Kidney capillary endothelial cell (primary cell): ENCODE data around the gene TPSD1.
"Not testable (repeated sequence)": the region's sequence is repeated elsewhere in the genome, so short reads cannot be mapped to it uniquely, and the experiment has no call there.

Experiments used
- DNase-seq: peaks from one replicate; pipeline ENCODE4 v3.0.0-alpha.2; 2018; ENCODE audit warnings: low spot score

Gene TPSD1

DNA sequence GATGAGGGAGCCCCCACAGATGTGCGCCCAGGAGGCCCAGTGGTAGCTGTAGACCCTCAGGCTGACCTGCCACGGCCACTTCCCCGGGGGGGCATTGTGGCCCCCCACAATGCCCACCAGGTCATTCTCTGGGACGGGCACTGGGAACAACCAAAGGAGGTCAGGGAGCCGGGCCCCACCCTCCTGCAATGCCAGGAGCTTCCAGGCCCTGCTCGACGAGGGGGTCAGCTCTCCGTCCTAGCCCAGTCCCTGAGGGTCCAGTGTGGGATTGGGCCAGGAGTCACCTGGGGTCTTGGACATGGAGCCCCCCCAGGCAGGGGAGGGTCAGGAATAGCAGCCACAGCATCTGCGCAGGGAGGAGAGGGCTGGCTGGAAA lies 7.0 kb downstream of the TPSD1 start:
- no peak for DNase-seq

DNA sequence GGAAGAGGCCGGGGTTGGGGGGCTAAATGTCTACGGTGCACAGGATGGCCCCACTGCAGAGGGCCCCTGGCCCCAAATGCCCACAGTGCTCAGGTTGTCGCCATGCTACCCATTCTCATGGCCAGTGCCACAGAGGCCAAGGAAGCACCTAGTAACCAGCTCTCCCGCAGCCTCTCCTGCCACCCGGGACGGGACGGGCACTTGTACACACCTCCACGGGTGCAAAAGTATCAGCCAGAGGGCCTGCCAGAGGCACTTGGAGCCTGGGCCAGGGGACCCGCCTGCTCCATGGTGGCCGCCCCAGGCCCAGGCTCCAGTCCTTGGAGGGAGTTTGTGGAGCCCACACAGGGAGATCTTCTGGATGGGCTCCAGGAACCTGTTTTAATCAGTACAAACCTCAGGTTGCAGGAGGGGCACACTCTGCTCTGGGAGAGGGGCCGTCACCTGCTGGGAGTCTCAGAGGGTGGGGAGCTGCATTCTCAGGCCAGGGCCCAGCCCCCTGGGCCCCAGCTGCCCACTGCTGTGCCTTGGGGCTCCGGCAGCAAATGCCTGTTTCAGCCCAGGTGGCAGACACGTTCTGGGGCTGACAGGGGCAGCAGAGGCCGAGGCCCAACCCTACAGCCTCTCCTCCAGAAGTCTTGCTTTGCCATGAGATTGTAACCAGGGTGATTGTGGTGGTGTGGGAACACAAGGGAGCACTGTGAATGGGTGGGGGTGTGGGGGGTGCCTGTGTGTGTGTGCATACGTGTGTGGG lies 7.9 kb downstream of the TPSD1 start:
- DNase-seq: no peak

DNA sequence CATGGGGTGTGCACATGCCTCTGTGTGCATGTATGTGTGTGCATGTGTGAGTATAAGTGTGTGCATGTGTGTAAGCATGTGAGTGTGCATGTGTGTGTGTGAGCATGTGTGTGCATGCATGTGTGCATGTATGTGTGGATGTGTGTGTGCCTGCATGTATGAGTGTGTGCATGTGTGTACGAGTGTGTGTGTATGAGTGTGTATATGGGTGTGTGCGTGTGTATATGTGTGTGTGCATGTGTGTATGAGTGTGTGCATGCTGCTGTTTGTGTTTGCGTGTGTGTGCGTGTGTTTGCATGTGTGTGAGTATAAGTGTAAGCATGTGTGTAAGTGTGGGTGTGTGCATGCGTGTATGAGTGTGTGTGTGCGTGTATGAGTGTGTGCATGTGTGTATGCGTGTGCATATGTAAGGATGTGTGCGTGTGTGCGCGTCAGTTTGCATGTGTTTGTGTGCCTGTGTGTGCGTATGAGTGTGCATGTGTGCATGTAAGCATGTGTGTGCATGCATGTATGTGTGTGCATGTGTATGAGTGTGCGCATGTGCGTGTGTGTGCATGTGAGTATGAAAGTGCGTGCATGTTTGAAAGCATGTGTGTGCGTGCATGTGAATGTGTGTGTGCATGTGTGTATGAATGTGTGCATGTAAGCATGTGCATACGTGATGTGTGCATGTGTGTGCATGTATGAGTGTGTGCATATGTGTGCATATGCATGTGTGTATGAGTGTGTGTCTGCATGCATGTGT lies 8.6 kb downstream of the TPSD1 start:
- no peak for DNase-seq

DNA sequence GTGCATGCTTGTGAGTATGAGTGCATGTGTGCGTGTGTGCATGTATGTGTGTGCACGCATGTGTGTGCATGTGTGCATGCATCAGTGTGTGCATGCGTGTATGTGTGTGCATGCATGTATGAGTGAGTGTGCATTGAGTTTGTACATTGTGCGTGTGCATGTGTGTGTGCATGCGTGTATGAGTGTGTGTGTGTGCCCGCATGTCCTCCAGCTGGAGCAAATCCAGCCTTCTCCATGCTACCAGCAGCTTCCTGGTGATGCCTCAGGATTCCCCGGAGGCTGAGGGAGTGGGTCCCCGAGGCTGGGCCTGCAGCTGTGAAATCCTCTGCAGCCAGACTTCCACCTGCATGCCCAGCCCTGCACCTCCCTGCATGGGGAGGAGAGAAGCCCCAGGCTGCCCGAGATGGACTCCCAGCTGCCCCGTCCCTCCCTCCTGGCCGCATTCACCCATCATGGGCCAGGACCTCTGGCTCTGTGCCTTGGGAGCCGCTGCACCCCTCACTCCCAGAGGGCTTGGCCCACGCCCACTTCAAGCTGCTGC lies 9.3 kb downstream of the TPSD1 start:
- DNase-seq: no peak

DNA sequence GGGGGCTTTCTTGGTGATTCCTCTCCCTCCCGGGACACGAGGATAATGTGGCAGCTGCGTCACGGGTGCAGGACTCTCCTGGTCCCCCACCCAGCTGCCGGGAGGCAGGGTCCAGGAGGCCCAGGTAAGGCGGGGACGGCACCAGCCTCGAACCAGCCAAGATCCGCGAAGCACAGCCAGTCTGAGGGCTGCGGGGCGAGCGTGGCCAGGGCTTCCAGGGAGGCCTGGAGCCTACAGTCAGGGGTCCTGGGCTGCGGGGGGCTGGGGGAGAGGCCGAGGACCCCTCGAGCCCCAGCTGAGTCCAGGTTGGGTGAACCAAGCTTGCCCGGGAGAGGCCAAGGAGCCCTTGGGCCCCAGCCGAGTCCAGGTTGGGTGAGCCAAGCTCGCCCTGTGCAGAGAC lies 10.0 kb downstream of the TPSD1 start:
- DNase-seq: no peak

DNA sequence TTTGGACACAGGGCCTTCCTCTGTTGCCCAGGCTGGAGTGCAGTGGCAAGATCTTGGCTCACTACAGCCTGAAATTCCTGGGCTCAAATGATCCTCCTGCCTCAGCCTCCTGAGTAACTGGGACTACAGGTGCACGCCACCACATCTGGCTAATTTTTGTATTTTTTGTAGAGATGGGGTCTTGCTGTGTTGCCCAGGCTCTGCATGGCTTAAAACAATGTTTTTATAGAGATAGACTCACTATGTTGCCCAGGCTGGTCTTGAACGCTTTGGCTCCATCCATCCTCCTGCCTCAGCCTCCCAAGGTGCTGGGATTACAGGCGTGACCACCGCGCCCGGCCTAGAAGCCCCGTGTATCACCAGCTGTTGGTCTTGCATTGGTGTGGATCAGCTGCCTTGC lies 13.5 kb downstream of the TPSD1 start:
- DNase-seq: not testable (repeated sequence)

DNA sequence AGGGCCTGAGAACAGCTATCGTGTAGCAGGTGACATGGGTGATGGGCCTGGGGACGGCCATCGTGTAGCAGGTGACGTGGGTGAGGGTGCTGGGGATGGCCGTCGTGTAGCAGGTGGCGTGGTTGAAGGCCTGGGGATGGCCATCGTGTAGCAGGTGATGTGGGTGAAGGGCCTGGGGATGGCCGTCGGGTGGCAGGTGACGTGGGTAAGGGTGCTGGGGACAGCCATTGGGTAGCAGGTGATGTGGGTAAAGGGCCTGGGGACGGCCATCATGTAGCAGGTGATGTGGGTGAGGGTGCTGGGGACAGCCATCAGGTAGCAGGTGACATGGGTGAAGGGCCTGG lies 15.5 kb downstream of the TPSD1 start:
- DNase-seq: no peak

DNA sequence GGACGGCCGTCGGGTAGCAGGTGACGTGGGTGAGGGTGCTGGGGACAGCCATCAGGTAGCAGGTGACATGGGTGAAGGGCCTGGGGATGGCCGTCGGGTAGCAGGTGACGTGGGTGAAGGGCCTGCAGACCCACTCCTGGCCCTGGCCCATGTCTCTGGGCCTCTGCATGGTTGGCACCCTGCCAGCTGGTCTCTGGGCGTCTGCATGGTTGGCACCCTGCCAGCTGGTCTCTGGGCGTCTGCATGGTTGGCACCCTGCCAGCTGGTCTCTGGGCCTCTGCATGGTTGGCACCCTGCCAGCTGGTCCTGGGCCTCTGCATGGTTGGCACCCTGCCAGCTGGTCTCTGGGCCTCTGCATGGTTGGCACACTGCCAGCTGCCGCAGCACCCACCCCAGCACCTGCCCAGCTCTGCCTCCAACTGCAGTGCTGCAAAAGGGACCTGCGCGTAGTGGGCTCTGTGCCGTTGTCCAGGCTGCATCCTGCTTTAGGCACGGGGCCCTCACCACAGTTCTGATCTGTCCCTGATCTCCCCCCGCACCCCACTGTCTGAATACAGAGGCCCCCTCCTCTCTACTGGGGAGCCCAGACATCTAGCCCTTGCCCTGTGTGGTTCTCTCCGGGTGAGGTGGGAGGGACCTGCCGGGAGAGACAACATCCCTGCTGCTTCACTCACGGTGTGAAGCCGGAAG lies 16.0 kb downstream of the TPSD1 start:
- peak; percentile 20 for DNase-seq

DNA sequence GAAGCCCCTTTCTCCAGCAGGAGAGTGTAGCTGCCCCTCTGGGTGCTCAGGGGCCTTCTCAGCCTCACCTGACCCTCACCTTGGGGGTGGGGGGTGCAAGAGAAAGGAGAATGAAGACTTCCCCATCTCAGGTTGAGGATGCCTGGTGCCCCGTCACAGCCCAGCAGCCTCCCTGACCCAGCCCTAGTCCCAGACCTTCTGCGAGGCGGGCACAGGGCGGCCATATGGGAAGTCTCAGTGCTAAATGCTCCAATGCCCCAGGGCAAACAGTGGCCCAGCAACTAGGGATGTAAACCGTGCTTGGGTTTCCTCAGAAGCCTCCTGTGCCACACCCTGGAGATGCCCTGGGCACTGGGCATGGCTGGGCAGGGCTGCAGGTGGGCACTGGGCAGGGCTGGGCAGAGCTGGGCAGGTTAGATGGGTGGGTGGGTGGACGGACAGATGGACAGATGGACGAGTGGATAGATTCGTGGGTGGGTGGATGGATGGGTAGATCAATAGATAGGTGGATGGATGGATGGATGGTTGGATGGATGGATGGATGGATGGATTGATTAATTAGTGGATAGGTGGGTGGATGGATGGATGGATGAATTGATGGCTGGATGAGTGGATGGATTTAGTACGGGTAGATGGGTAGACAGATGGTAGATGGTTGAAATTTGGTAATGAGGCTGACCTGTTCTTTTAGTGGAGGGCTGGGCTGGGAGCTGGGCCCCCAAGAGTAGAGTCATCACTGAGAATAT lies 16.8 kb downstream of the TPSD1 start:
- DNase-seq: no peak

DNA sequence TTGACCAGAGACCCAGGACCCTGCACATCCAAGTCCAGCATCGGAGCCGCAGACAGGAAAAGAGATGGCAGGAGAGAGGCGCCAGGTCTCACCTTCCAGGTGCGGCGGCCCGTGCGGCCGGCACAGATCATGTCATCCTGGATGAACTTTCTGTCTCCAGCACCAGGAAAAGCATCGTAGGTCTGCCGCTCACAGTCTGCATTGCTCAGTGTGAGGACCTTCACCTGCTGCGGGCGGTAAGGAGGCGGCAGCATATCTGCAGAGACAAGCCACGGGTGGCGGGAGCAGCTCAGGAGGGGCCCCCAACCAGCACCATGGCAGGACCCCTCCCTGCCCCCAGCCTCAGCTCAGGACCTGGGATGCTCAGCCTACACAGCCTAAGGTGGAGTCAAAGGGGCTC lies 17.9 kb downstream of the TPSD1 start:
- no peak for DNase-seq

DNA sequence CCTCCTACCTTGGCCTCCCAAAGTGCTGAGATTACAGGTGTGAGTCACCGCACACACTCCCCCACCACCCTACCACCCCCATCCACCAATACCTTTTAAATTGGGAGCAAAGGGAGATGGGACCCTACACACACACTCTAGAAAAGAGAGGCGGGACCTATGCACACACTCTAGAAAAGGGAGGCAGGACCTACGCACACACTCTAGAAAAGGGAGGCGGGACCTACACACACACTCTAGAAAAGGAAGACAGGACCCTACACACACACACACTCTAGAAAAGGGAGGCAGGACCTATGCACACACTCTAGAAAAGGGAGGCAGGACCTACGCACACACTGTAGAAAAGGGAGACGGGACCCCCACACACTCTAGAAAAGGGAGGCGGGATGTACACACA lies 18.9 kb downstream of the TPSD1 start:
- no peak for DNase-seq

DNA sequence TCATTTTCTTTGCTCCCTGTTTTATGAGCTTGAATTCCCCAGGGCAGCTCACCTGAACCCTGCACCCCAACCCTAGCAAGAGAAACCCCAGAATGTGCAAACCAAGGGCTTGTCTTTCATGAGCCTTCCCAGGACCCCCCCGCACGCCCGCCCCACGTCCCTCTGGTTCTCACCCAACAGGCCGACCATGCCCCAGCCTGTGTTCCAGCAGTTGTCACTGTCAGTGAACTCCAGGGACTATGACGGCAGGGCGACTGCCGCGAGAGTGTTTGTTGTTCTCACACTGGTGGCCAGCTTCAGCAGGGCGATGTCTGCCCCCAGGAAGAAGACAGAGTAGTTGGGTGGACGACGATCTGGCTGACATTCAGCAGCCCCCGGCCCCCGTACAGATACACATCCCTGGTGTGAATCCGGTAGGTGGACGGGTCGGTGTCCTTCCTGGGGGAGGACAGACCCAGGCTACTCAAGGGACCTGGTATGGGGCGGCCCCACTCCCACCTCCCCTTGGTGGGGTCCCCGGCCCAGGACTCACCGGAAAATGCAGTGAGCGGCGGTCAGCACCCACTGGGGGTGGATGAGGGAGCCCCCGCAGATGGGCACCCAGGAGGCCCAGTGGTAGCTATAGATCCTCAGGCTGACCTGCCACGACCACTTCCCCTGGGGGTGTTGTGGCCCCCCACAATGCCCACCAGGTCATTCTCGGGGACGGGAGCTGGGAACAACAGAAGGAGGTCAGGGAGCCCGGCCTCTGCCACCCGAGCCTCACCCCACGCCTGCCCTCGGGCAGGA lies 20.1 kb downstream of the TPSD1 start:
- no peak for DNase-seq

DNA sequence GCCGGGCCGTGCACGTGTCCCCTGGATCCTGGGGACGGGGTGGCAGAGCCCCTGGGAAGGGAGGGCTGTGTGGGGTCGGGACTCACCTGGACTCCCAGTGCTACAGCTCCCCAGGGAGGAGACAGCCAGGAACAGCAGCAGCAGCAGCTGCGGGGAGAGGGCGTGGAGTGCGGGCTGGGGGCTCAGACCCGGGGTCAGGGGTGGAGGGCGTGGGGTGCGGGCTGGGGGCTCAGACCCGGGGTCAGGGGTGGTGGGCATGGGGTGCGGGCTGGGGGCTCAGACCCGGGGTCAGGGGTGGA lies 20.7 kb downstream of the TPSD1 start:
- DNase-seq: no peak

DNA sequence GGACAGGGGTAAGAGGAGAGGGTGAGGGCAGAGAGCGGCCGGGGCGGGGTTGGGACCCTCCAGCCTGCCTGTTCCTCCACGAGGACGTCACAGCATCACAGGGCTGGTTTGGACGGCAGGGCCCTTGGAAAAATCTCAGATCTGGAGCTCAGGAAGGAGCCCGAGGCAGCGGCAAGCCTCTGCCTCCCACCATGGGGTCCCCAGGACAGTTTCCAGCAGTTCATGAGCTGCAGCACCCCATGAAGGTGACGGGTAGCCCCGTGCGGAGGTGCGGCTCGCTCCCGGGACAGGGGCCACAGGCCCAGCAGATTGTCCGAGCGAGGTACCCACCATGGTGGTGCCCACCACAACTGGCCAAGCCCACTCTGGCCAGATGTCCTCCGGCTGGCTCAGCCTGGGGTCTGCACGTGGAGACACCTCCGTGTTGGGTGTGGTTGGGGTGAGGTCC lies 21.3 kb downstream of the TPSD1 start:
- no peak for DNase-seq

DNA sequence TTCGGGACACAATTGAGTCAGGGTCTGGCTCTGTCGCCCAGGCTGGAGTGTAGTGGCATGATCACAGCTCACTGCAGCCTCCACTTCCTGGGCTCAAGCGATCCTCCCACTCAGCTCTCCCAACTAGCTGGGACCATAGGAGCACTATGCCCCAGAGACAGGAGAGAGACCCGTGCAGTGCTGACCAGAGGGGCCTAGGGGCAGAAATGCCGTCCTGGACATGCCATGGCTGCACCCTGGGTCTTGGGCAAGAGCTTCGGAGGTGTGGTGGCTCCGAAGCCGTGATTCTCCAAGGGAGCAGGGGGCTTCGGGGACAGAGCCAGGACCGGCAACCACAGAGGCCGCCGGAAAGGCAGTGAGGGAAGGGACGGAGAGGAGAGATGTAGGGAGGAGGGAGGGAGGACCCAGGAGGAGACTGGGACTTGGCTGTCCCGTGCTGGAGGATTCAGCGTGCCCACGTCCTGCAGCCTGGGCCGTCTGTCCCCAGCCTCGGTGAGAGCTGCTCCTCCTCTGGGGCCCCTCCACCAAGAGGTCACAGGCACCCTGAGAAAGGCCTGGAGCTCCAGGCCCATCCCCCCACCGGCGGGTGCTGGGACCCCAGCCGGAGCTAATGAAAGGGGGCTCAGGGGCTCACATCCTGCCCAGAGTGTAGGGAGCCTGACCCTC lies 21.9 kb downstream of the TPSD1 start:
- no peak for DNase-seq

DNA sequence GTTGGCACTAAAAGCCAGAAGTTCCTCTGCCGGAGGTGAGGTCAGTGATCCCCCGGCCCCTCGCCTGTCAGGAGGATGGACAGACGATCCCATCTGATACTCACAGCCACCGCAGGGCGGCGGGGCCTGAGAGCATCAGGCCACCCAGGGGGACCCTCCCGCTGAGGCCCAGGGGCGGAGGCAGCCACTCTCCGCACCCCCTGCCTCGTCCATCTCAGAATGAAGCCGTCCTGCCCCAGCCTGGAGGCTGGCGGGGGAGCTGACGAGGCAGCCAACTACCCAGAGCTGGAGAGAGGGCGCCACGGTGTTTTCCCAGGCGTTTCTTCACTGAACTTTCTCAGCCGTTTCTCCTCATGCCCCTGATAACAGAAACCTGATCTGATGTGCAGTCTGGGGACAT lies 22.6 kb downstream of the TPSD1 start:
- DNase-seq: no peak

DNA sequence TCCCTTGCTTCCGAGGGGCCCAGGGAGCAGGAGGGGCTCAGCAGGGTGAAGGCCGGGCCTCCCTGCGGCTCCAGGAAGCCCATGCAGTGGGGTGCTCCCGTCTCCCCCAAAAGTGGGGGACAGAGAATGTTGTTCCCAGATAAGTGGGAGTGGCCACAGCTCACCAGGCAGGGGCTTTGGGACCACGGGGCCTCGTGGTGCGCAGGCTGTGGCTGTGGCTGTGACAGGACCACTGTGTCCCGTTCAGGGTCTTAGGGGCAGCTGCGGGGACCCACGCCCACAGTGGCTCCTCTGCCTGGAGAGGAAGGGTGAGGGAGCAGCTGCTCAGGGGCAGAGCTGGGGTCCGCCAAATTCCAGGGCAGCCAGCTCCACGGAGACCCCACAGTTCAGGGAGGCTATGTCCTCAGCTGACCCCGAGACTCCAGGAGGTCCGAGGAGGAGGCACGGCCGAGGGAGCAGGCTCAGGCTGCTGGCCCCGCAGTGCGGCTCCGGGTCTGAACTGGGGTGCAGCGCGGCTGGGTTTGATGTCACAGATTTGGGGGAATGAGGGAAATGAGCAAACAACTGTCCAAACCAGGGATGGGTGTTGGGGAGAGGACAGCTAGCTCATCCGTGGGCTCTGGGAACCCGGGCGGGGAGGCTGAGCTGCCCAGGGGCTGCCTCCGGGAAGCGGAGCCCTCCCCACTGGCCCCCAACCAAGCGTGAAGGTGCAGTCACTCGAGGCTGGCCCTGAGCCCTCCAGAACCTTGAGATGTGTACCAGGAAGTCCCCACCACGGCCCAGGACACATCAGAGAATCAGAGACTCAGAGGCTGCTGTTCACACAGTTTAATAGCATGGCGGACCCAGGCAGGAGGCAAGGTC lies 23.4 kb downstream of the TPSD1 start:
- DNase-seq: no peak

DNA sequence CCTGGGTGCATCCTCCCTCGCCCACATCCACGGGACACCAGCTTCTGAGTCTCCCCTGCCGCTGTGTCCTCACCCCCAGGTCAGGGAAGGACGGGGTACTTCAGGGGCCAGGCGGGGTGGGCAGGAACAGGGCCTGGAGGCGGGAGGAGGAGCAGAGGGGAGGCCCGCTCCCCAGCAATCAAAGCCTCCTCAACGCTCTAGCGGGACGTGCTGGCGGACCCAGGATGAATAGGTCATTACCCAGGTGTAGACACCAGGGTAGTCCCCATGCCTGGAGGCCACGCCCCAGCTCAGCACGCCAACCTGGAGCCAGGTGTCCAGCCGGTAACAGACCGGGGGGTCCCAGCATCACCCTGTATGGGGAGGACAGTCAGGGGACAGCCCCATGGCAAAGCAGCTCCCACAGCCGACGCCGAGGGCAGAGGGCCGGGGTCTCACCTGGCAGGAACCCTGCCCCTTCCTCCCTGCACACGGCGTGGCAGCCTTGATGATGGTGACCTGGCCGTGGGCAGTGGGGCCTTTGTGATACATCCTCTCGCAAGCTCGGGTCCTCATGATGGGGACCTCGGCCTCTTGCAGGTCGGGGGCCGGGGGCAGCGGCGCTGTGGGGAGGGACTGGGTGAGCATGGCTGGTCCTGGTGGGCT lies 24.2 kb downstream of the TPSD1 start:
- DNase-seq: no peak

DNA sequence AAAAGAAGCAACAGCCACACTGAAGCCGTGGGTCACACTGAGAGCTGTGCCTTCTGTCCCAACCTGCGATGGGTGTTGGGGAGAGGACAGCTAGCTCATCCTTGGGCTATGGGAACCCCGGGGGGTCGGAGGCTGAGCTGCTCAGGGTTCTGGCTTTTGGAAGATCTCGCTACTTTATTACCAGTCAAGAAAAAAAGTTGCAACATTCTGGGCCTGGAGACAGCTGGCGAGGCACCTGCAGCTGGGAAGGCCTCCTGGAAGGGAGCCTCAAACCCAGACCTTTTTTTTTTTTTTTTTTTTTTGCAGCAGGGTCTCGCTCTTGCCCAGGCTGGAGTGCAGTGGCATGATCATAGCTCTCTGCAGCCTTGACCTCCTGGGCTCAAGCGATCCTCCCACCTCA lies 24.9 kb downstream of the TPSD1 start:
- no peak for DNase-seq

DNA sequence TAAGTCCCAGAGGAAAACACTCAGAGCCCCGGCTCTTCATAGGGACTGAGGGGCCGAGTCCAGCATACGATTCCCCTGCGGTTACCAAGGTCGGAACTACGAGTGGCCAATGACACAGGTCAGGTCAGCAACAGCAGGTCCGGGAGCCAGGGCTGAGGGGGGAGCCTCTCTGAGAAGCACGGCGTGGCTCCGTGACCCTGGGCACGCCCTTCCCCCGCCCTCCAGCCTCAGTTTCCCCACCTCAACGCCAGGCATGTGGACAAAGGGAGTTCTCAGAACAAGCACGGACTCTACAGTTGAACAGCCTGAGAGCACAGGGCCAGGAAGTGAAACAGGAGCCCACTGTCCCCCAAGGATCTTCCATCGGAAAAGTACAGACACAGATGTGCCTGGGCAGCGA lies 25.6 kb downstream of the TPSD1 start:
- DNase-seq: no peak
